HG02759 (cell line): ENCODE results near the gene SPA17.

Source experiments
- ATAC-seq: cut with Tn5 transposase; IDR thresholded peaks from one replicate; pipeline ENCODE4 v1.9.1; 2021; ENCODE audit warnings: mild to moderate bottlenecking, moderate library complexity; ENCODE audit not compliant: unreplicated experiment

The SPA17 gene

DNA sequence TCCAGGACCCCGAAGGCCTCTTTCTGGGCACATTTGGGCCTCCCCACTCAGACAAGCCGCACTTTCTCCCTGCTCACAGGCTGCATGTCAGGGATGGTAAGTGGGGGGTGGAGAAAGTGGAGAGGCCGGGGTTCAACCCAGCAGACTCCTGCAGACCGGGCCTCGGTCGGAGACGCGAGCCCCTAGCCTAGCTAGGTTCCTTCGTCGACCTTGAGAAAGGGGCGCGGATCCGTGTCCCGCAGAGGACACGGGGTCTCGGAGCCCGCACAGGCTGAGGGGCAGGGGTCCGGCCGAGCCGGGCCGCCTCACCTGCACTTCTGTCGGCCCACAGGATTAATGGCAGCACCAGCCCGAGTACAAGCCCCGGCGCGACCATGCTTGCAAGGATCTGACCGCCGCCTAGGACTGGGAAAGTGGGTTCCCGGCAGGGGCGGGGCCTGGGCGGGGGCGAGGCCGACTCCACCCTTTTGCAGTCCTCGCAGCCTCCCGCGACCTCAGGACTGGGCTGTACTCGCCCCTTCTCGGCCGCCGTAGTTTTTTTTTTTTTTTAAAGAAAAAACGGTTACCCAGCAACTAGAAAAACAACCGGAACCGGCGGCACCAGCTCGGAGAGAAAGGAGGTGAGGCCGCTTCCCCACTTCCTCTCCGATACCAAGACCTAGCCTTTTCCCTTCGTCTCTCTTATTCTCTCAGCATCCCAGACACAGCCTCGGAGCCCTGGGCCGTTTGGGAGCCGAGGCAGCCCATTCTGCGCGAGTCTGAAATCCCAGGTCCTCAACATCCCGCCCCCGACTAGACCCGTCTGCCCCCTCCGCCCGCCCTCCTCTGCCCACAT, at the start of gene SPA17, which contains the start of gene SIAE:
TSS of gene SPA17 (plus strand) at position 572 of the 835 bp plus-strand sequence. CDS start 1,361 bp downstream, outside the sequence.
TSS of gene SIAE (minus strand) at position 407 of the 835 bp plus-strand sequence. CDS start at position 376, 31 bp downstream.
- ATAC-seq, result peak; percentile 92

DNA sequence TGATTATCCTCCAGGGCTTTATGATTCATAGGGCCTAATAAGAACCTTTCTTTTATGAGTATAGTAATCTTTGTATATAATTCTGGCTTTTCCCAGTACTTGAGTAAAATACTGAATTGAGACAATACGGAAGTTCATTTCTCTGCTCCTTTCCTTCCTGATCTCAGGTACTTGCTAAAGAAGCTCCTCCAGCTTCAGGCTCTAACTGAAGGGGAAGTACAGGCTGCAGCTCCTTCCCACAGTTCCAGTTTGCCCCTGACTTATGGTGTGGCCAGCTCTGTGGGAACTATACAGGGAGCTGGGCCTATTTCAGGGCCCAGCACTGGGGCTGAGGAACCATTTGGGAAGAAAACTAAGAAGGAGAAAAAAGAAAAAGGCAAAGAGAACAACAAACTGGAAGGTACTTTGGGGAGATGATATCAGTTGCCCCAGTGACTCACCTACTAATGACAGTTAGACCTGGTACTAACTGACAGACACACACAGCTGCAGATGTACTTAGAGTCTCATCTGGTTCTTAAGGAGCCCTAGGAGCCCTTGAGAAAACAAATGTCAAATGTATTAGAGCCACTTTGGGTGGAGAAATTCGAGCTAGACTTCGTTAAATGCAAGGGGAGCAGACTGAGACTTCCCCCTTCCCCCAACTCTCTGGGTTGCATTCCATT, 48.1 kb upstream of the SPA17 start:
- ATAC-seq, result no peak

DNA sequence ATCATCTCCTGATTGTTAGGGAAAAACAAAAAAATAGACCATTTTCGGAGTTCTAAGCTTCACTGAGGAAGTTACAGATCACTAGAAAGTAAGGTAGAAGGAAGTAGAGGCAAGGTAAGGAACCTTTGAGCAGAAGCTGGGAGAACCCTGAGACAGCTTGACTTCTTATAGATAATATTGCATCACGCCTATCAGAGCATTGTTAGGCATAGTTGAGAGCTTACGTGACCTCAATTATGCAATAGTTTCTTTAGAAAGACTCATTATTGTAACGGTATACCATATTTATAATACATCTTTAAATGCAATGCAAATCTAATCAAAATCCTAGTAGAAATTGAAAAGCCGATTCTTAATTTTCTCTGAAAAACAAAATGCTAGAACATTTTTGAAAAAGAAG, 46.2 kb upstream of the SPA17 start:
- no peak for ATAC-seq

DNA sequence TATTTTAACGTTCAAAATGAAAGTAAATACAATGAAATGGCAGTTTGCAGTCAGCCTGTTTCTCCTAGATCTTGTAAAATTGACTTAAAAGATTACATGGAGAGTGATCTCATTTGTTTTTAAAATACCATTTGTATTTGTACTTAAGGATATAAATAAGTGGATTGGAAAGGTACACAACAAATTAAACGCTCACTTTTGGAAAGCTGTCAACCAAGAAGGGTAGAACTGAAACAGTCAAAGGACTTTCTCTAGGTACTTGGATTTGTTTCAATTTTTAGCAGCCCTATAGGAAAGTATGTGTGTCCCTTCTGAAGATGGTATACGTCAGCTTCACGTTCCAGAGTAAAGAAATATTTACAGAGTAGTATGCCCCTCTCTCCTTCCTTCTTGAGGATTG, 43.7 kb upstream of the SPA17 start:
- no peak for ATAC-seq

DNA sequence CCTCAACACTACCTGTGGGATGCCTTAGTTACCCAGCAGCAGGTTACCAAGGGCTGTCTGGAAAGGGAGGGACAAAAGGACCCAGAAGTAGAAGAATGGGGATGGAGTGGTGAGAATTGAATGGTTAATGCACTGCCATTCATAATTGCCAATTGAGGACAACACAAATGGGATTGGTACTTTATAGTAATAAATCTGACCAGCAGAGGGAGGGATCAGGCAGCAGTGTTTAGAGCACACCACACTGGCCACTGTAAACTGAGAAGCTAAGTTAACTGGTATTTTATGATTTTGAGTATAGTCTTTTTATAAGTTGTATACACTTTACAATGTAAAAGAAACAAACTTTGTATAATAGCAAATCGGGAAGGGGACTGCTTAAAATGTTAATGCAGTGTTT, 40.3 kb upstream of the SPA17 start:
- ATAC-seq, result no peak

DNA sequence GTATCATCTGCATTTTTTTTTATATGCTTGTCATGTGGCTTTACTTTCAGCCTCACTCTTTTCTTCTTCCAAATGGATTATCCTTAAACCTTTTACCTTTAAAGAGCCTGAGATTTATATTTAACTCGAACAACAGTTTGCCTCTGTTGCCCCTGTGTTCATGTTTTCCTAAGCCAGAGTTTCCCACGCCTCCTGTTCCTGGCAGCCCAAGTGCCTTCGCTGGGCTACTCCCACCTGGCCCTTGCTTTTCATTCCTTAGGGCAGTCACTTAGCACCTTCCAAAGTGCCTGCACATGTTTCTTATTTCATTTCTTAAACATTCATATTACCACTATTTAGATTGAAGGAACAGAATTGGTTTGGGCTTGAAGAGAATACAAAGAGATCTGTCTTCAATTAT, 37.8 kb upstream of the SPA17 start:
- no peak for ATAC-seq

DNA sequence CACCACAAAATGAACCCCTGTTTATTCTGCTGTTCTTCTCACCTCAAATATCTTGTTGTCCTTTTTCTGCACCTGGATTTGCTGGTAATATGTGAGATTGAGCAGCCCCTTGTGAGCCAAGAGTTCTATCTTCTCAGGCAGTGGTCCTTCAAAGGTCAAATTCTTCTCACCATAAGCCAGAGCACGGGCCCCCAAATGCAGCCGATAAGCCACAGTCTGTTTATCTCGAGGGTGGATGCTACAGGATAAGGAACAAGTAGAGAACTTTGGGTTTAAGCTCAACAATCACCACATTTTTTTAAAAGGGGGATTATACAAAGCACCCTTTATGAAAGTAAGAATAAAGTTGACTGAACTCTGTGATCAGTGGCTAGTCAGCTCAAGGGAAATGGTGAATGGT, 35.2 kb upstream of the SPA17 start:
- ATAC-seq, result no peak

DNA sequence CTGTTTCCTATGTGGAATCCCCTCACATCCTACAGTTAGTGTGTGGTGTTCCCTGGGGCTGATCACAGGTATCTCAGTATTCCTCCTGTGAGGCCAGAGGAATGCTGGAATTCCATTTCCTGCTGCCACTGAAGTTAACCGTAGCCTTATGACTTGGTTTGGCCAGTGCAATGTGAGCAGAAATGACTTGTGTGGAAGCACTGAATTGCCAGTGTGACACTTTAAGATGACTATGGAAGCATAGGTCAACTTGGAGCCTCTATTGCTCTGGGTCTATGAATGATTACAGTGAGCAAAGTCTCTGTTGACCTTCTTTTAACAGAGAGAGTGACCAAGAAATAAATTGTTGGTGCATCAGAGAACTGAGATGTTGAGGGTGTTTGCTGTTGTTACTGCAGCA, 34.5 kb upstream of the SPA17 start:
- no peak for ATAC-seq

DNA sequence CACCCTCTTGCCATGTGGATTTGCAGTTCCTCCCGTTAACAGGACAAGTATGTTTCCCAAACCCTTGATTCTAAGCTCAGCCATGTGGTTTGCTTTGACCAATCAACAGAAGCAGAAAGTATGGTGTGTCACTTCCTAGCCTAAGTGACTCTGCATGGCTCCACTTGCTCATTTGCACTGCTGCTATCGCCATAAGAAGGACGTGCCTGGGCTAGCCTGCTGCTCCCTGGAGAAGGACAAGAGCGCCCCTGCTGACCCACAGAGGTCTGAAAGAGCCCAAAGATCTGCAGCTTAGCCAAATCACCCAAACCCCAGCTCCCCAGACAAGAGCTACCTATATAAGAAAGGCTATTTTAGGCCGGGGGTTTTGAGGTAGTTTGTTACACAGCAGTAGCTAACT, 33.0 kb upstream of the SPA17 start:
- no peak for ATAC-seq

DNA sequence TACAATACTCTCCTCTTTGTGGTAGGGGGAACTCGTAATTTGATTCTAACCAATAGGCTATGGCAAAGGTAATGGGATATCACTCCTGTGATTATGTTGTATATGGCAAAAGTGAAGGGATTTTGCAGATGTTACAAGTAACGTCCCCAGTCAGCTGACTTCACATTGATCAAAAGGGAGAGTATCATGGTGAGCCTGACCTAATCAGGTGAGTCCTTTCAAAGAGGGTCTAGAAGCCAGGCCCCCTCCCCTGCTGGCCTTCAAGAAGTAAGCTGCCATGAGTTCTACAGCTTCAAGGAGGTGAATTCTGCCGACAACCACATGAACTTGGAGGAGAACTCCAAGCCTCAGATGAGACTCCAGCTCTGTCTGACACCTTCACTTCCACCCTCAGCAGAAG, 31.1 kb upstream of the SPA17 start:
- ATAC-seq, result no peak

DNA sequence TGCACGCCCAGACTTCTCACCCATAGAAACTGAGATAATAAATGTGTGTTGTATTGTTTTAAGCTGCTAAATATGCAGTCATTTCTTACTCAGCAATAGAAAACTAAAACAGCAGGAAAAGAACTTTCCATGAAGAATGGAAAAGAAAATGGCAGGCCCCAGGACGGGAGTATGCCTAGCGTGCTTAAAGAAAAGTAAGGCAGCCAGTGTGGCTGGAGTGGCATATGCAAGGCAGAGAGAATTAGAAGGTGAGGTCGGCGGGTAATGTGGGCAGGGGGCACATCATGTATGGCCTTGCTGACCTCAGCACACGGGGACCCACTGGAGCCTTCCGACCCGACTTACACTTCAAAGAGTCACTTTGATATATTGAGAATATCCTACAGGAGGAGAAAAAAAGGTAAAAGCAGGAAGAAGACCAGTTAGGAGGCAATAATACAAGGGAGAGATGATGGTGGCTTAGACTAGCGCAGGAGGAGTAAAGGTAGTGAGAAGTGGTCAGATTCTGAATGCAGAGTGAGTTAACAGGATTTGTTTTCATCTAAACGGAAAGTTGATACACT, 30.6 kb upstream of the SPA17 start:
- no peak for ATAC-seq

DNA sequence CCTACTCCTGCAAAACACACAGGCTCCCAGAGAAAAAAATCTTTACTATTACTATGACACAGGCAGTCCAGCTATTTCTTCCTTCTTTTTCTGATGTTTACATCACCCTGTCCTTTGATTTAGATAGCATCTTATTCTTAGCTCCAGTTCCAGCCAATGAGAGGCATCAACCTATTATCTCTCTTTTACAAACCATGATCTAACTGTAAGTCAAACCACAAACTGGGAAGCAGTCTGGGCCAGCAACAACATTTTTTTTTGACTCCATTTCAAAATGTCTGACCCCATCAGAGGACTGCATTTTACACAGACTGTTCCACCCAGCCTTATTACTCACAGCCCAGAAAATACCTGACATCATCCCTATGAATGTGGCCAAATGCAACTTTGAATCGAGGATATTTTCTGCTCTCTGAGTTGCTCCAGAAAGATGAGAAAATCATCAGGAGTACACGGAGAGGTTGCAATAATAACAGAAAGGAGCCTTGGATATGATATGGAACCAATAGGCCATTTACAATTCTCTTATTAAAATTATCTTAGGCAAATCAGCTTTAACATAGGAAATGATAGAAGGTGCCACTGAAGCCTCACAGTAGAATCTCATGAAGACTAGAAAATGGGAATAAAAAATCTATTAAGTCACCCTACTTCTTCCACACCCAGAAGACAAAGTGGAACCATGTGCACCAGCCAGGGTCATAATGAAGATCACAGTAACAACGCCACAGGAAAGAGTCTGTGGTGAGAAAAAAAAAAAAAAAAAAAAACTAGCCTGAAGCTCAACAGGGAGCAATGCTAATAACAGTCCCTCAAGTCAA, 29.9 kb upstream of the SPA17 start:
- no peak for ATAC-seq

DNA sequence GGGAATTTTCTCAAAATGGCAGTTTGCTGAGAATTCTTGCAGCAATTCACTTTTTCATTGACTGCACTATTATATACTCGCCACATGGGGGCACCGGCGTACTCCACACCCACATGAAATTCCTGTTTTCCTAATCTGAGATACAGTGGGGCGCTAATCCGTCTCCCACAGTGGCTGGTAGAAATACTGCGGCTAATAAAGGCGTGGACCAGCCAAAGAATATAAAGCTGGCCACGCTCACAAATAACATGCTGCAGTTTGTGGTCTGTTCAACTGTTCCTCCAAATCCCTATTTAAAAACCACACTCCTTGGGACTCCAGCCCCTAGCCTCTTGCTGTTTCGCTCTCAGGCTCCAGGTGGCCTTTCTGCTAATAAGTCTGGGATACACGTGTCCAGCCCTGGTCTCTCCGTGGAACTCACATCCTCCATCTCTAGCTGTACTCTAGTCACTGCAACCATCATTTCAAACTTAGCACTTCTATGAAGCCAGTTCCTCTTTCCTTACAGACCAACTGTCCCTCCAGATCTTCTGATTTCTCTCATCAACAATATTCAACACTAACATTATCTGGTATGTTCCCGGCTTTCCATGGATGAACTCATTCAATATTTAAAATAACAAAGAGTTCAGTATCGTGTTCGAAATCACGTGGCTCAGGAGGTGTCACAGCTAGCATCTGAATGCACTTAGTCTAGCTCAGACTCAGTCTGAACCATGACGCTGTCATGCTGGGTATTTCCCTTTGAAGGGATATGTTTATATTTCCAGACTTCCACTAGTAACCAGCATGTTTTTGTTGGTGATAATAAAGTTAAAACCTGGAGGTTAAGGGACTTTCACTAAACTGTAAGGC, 29.1 kb upstream of the SPA17 start:
- ATAC-seq, result peak; percentile 63

DNA sequence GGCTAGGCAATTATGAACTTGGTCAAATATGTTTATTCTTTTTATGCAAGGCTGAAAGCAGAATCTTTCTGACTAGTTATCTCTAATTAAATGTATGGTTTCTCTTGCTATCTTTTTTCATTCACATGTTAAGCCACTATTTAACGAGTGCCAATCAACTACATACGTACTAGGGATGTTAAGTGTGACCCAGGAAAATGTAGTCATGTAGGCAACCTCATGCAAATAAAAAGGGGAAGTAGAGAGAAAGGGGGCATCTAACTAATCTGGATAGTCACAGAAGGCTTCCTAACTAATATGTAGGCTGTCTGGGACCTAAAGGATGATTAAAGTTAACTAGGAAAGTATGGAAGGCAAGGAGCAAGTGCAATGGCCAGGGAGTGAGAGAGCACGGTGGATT, 27.6 kb upstream of the SPA17 start:
- ATAC-seq, result no peak

DNA sequence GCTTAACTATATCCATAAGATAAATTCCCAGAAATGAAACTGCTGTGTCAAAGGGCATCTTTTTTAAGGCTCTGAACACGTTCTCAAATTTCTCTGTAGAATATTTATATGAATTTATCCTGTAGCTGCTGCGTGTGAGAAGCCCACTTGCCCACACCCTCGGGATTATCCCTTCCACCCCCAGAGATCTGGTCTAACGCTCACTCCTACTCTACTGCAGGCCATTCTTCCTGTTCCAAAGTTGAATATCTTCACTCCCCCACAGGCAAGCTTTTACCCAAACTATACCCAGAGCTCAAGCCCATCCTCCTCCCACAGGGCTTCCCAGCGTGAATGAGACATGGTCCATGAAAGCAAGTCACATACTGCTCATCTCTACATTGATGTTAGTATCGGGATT, 25.1 kb upstream of the SPA17 start:
- no peak for ATAC-seq

DNA sequence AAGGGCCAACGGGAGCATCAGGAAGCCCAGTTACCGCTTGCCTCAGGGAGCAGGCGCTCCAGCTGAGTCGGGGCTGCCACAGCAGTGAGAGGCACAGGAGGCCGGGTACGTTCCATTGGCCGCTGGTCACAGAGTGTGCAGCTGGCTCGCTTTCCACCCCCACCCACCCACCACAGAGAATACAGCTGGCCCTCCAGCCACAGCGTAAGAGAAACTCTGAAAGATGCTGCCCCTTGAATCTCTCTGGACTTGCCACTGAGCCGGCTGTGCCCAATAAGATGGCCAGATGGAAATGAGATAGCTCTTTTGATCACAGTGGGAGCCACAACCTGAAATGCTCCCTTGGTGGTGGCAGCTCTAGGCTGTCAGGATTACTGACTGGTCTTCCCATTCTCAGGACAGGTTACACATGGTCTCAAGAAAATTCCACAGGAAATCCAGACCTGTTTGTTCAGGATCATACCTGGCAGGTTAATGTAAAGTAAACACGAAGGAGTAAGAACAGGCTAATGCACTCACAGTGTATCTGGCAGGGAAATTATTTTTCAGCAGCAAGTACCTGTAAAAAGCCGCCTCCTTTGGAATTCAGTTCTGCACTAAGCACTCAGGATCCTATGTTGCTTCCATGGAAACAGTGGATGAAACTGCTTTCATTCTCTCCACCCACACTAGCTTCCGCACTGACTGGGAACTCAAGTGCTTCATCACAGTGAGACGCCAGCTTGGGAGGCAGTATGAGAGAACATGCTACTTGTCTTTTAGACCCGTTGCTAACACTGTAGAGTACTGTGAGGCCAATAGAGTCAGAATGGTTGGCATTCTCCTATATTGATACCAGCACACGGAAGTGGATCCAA, 16.7 kb upstream of the SPA17 start:
- ATAC-seq, result no peak

DNA sequence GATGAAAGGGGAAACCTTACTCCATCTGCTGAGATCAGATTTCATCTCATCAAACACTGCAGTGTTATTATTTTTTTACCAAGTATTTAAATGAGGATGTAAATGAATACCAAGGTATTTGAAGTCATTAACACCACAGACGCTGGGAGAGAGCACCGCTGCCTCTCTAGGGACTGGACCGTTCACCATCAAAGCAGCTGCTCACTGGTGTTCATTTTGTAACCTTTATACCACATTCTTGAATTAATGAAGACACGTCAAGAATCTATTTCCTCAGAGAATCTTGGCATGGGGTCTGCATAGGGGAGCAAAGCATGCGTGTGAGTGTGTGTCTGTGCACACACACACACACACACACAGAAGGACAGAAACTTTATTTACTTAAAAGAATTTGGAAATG, 15.8 kb upstream of the SPA17 start:
- no peak for ATAC-seq

DNA sequence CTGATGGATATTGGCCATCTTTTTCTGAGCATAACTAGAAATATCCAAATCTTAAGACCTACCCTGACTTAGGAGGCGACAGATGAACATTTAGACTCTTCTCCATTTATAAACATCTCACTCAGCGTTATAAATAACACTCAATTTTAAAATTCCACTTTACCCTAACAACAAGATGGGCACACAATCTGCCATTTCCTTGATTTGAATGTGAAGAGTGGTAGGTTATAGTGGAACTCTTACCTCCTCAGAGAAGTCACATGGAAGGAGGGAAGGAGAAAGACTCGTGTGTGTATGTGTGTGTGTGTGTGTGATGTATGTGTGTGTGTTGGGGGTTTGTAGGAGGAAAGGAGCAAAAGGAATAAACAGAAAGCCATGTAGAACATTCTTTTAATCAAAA, 15.2 kb upstream of the SPA17 start:
- no peak for ATAC-seq

DNA sequence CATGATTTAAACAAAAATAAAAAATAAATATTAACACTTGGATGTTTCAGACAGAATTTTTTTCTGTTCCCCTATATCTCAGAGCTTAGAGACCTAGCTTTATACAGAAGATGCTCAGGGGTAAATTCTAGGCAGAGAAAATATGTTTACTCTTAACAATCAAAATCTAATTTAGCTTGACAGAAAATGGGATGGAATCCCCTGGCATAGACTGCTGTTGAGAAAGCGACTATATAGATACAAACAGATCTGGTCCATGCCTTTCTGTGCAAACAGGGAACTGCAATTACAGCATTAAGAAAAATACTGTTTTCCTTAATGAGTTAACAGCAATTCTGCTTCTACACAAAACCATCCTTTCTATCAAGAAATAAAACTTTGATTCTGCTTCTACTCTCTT, 14.7 kb upstream of the SPA17 start:
- no peak for ATAC-seq
